ENCODE results near the gene MED4. TPM values are rescaled to one million over a fixed set of nuclear protein-coding genes. Genes with fewer than 3 reads are reported as not detected.
A peak's percentile ranks its signal among the peaks of the same experiment; 100 is the strongest.

MED4 gene
- 30.8 and 39.3 TPM in 2 replicates for total RNA-seq (2014; rRNA removed; shearing (Covaris generic))

- peak; percentile 88 for DNase-seq (ENCODE audit: low read depth)
These were observed at the start of gene MED4 for GRCh38 chr13:48094781-48095502. Gene MED4 (minus strand): TSS chr13:48095104. CDS start chr13:48095078, 26 bp downstream.

- DNase-seq (ENCODE audit: low read depth): no peak
These were observed 49.6 kb upstream of the MED4 start for GRCh38 chr13:48144413-48145035.

GRCh38 chr13:48142436-48142835, 47.5 kb upstream of the MED4 start:
- no peak for DNase-seq (ENCODE audit: low read depth)

- DNase-seq (ENCODE audit: low read depth): no peak
These were observed 43.4 kb upstream of the MED4 start for GRCh38 chr13:48138270-48138669.

GRCh38 chr13:48132961-48133360, 38.1 kb upstream of the MED4 start:
- no peak for DNase-seq (ENCODE audit: low read depth)

GRCh38 chr13:48131533-48131932, 36.6 kb upstream of the MED4 start:
- DNase-seq (ENCODE audit: low read depth): no peak

GRCh38 chr13:48126944-48127830, 32.3 kb upstream of the MED4 start:
- DNase-seq (ENCODE audit: low read depth): peak; percentile 59

GRCh38 chr13:48125794-48126228, 30.9 kb upstream of the MED4 start:
- DNase-seq (ENCODE audit: low read depth): peak; percentile 65

- no peak for DNase-seq (ENCODE audit: low read depth)
These were observed 28.9 kb upstream of the MED4 start for GRCh38 chr13:48123812-48124211.

- DNase-seq (ENCODE audit: low read depth): no peak
These were observed 26.8 kb upstream of the MED4 start for GRCh38 chr13:48121733-48122132.

GRCh38 chr13:48120241-48120640, 25.3 kb upstream of the MED4 start:
- DNase-seq (ENCODE audit: low read depth): no peak

GRCh38 chr13:48118030-48118429, 23.1 kb upstream of the MED4 start:
- DNase-seq (ENCODE audit: low read depth): no peak

- DNase-seq (ENCODE audit: low read depth): no peak
These were observed 21.9 kb upstream of the MED4 start for GRCh38 chr13:48116808-48117207.

- no peak for DNase-seq (ENCODE audit: low read depth)
These were observed 18.8 kb upstream of the MED4 start for GRCh38 chr13:48113756-48114130.

- peak; percentile 20 for DNase-seq (ENCODE audit: low read depth)
These were observed 18.2 kb upstream of the MED4 start for GRCh38 chr13:48112896-48113755.

- peak; percentile 73 for DNase-seq (ENCODE audit: low read depth)
These were observed 16.2 kb upstream of the MED4 start for GRCh38 chr13:48110931-48111721.

GRCh38 chr13:48110132-48110868, 15.4 kb upstream of the MED4 start:
- peak; percentile 67 for DNase-seq (ENCODE audit: low read depth)

GRCh38 chr13:48108106-48108505, 13.2 kb upstream of the MED4 start:
- no peak for DNase-seq (ENCODE audit: low read depth)

GRCh38 chr13:48097793-48098192, 2.9 kb upstream of the MED4 start:
- DNase-seq (ENCODE audit: low read depth): no peak

- DNase-seq (ENCODE audit: low read depth): no peak
These were observed 1.8 kb upstream of the MED4 start for GRCh38 chr13:48096670-48097069.

Measured in RPMI7951 (cell line).